HEK293 (cell line): ENCODE data around the gene CBX2.
A peak's percentile ranks its signal among the peaks of the same experiment; 100 is the strongest.

Experiments used
- AEBP2 ChIP-seq: fragments of 450-650 bp; formaldehyde crosslinking; IDR thresholded peaks from 2 replicates; pipeline ENCODE4 v1.5.1; 2016; ENCODE audit warnings: missing biosample characterization, missing genetic modification characterization, borderline replicate concordance
- ELK4 ChIP-seq: IDR thresholded peaks from 2 replicates; pipeline ENCODE4 v1.6.1; 2011; ENCODE audit warnings: mild to moderate bottlenecking, low read depth, low read length, borderline replicate concordance
- HOXC10 ChIP-seq: sonication (generic); formaldehyde crosslinking; IDR thresholded peaks from 2 replicates; pipeline ENCODE4 v1.8.1; 2023; ENCODE audit warnings: mild to moderate bottlenecking, missing genetic modification reagents
- KLF10 ChIP-seq: fragments of 450-650 bp; IDR thresholded peaks from 2 replicates; pipeline ENCODE4 v1.5.1; 2018; ENCODE audit warnings: missing biosample characterization, mild to moderate bottlenecking, missing genetic modification characterization
- KLF7 ChIP-seq: fragments of 450-650 bp; formaldehyde crosslinking; IDR thresholded peaks from 2 replicates; pipeline ENCODE4 v1.5.1; 2016; ENCODE audit warnings: missing biosample characterization, missing genetic modification characterization, borderline replicate concordance
- KLF8 ChIP-seq: fragments of 450-650 bp; formaldehyde crosslinking; IDR thresholded peaks from 2 replicates; pipeline ENCODE4 v1.5.1; 2016; ENCODE audit warnings: missing biosample characterization, missing genetic modification characterization
- MYNN ChIP-seq: fragments of 450-650 bp; formaldehyde crosslinking; IDR thresholded peaks from 2 replicates; pipeline ENCODE4 v1.5.1; 2016; ENCODE audit warnings: missing biosample characterization, missing genetic modification characterization, borderline replicate concordance
- RBAK ChIP-seq: fragments of 450-650 bp; formaldehyde crosslinking; IDR thresholded peaks from 2 replicates; pipeline ENCODE4 v1.5.1; 2016; ENCODE audit warnings: missing biosample characterization, missing genetic modification characterization
- SETDB1 ChIP-seq: IDR thresholded peaks from one replicate; pipeline ENCODE4 v1.6.1; 2017; ENCODE audit warnings: mild to moderate bottlenecking, low read length, moderate library complexity, mixed read lengths; ENCODE audit not compliant: insufficient read length
- ZBTB20 ChIP-seq: fragments of 450-650 bp; formaldehyde crosslinking; IDR thresholded peaks from 2 replicates; pipeline ENCODE4 v1.5.1; 2016; ENCODE audit warnings: missing biosample characterization, missing genetic modification characterization
- ZBTB44 ChIP-seq: fragments of 450-650 bp; IDR thresholded peaks from 2 replicates; pipeline ENCODE4 v1.5.1; 2018; ENCODE audit warnings: missing biosample characterization, mild to moderate bottlenecking, missing genetic modification characterization
- ZBTB48 ChIP-seq: fragments of 450-650 bp; formaldehyde crosslinking; IDR thresholded peaks from 2 replicates; pipeline ENCODE4 v1.5.1; 2016; ENCODE audit warnings: missing biosample characterization, missing genetic modification characterization
- ZEB2 ChIP-seq: fragments of 450-650 bp; formaldehyde crosslinking; IDR thresholded peaks from 2 replicates; pipeline ENCODE4 v1.5.1; 2016; ENCODE audit warnings: missing biosample characterization, missing genetic modification characterization
- ZFP41 ChIP-seq: fragments of 450-650 bp; formaldehyde crosslinking; IDR thresholded peaks from 2 replicates; pipeline ENCODE4 v1.5.1; 2016; ENCODE audit warnings: missing biosample characterization, missing genetic modification characterization, borderline replicate concordance
- ZNF10 ChIP-seq: fragments of 450-650 bp; formaldehyde crosslinking; IDR thresholded peaks from 2 replicates; pipeline ENCODE4 v1.5.1; 2017; ENCODE audit warnings: missing biosample characterization, missing genetic modification characterization
- ZNF155 ChIP-seq: fragments of 450-650 bp; formaldehyde crosslinking; IDR thresholded peaks from 2 replicates; pipeline ENCODE4 v1.5.1; 2016; ENCODE audit warnings: missing biosample characterization, missing genetic modification characterization
- ZNF169 ChIP-seq: fragments of 450-650 bp; formaldehyde crosslinking; IDR thresholded peaks from 2 replicates; pipeline ENCODE4 v1.5.1; 2016; ENCODE audit warnings: missing biosample characterization, missing genetic modification characterization
- ZNF184 ChIP-seq: fragments of 450-650 bp; IDR thresholded peaks from 2 replicates; pipeline ENCODE4 v1.5.1; 2018; ENCODE audit warnings: missing biosample characterization, mild to moderate bottlenecking, missing genetic modification characterization
- ZNF19 ChIP-seq: fragments of 450-650 bp; formaldehyde crosslinking; IDR thresholded peaks from 2 replicates; pipeline ENCODE4; 2016; ENCODE audit warnings: missing biosample characterization, missing genetic modification characterization, low read depth
- ZNF324 ChIP-seq: fragments of 450-650 bp; formaldehyde crosslinking; IDR thresholded peaks from 2 replicates; pipeline ENCODE4 v1.5.1; 2016; ENCODE audit warnings: missing biosample characterization, missing genetic modification characterization
- ZNF341 ChIP-seq: fragments of 450-650 bp; formaldehyde crosslinking; IDR thresholded peaks from 2 replicates; pipeline ENCODE4; 2016; ENCODE audit warnings: low read depth, missing biosample characterization, missing genetic modification characterization
- ZNF391 ChIP-seq: fragments of 450-650 bp; formaldehyde crosslinking; IDR thresholded peaks from 2 replicates; pipeline ENCODE4 v1.5.1; 2016; ENCODE audit warnings: low read depth, missing biosample characterization, missing genetic modification characterization, borderline replicate concordance
- ZNF501 ChIP-seq: fragments of 450-650 bp; formaldehyde crosslinking; IDR thresholded peaks from 2 replicates; pipeline ENCODE4 v1.5.1; 2016; ENCODE audit warnings: missing biosample characterization, missing genetic modification characterization
- ZNF514 ChIP-seq: fragments of 450-650 bp; formaldehyde crosslinking; IDR thresholded peaks from 2 replicates; pipeline ENCODE4 v1.5.1; 2016; ENCODE audit warnings: missing biosample characterization, missing genetic modification characterization
- ZNF521 ChIP-seq: fragments of 450-650 bp; formaldehyde crosslinking; IDR thresholded peaks from 2 replicates; pipeline ENCODE4 v1.5.1; 2017; ENCODE audit warnings: missing biosample characterization, mild to moderate bottlenecking, missing genetic modification characterization
- ZNF529 ChIP-seq: fragments of 450-650 bp; formaldehyde crosslinking; IDR thresholded peaks from 2 replicates; pipeline ENCODE4 v1.5.1; 2017; ENCODE audit warnings: missing genetic modification characterization, missing biosample characterization; ENCODE audit not compliant: insufficient replicate concordance
- ZNF548 ChIP-seq: fragments of 450-650 bp; formaldehyde crosslinking; IDR thresholded peaks from 2 replicates; pipeline ENCODE4 v1.5.1; 2016; ENCODE audit warnings: missing biosample characterization, missing genetic modification characterization
- ZNF555 ChIP-seq: fragments of 450-650 bp; formaldehyde crosslinking; conservative IDR thresholded peaks from 2 replicates; pipeline ENCODE4 v1.5.1; 2017; ENCODE audit warnings: missing biosample characterization, mild to moderate bottlenecking, missing genetic modification characterization, inconsistent platforms
- ZNF558 ChIP-seq: fragments of 450-650 bp; formaldehyde crosslinking; IDR thresholded peaks from 2 replicates; pipeline ENCODE4 v1.5.1; 2016; ENCODE audit warnings: missing biosample characterization, missing genetic modification characterization
- ZNF596 ChIP-seq: fragments of 450-650 bp; IDR thresholded peaks from 2 replicates; pipeline ENCODE4 v1.5.0; 2018; ENCODE audit warnings: missing biosample characterization, mild to moderate bottlenecking, missing genetic modification characterization, moderate library complexity
- ZNF658 ChIP-seq: fragments of 450-650 bp; formaldehyde crosslinking; IDR thresholded peaks from 2 replicates; pipeline ENCODE4; 2016; ENCODE audit warnings: missing biosample characterization, missing genetic modification characterization
- ZNF707 ChIP-seq: fragments of 450-650 bp; formaldehyde crosslinking; IDR thresholded peaks from 2 replicates; pipeline ENCODE4 v1.5.1; 2016; ENCODE audit warnings: missing biosample characterization, missing genetic modification characterization
- ZNF76 ChIP-seq: fragments of 450-650 bp; formaldehyde crosslinking; IDR thresholded peaks from 2 replicates; pipeline ENCODE4; 2016; ENCODE audit warnings: low read depth, missing biosample characterization, missing genetic modification characterization, borderline replicate concordance
- ZNF830 ChIP-seq: fragments of 450-650 bp; IDR thresholded peaks from 2 replicates; pipeline ENCODE4 v1.5.0; 2018; ENCODE audit warnings: missing biosample characterization, missing genetic modification characterization, low read depth, mild to moderate bottlenecking, moderate library complexity
- ZNF837 ChIP-seq: fragments of 450-650 bp; formaldehyde crosslinking; IDR thresholded peaks from 2 replicates; pipeline ENCODE4 v1.5.1; 2016; ENCODE audit warnings: missing biosample characterization, missing genetic modification characterization
- ZSCAN30 ChIP-seq: fragments of 450-650 bp; IDR thresholded peaks from 2 replicates; pipeline ENCODE4 v1.5.1; 2018; ENCODE audit warnings: missing biosample characterization, mild to moderate bottlenecking, missing genetic modification characterization, moderate library complexity

The CBX2 gene

DNA sequence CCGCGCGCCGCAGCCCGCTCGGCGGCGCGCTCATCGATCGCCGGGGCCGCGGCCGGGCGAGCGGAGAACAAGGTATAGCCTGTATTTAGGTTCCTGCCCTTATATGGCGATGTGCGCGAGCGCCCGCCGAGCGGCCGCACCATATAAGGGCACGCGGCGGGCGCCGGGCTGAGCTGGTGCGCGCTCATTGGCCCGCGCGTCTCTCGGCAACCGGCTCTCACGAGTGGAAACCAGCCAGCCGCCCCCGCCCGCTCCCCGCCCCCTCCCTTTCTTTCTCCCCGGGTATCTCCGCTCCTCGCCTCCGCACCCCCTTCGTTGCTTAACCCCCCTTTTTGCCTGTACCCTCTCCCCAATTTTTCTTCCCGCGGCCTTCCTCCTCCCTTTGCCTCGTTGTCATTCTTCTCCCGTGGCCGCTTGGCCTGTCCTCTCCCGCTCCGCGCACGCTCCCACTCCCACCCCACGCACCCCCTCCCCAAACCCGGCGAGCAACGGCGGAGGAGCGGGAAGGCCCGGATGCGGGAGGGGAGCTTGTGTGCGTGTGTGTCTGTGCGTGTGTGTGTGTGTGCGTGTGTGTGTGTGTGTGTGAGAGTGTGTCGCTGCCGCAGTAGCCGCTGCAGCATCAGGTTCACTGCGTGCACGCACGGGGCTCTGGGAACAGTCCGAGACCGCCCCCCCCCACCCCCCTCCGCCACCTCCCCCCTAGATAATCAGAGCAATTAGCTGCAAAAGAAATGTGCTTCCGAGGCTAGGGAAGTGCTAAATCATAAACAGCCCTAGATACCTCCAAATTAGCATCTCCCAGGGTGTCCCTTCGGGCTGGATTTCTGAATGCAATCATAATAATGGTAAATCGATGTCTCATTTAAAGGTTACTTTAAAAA, 32.4 kb downstream of the CBX2 start (continued):
- no peak for TF ChIP-seq SETDB1
- TF ChIP-seq ZNF10 (tag by site-specific recombination): no peak
- no peak for TF ChIP-seq ZNF707 (tag by site-specific recombination)
- no peak for TF ChIP-seq HOXC10
- no peak for TF ChIP-seq ZNF184 (tag by site-specific recombination)
- TF ChIP-seq ZSCAN30 (tag by site-specific recombination): no peak
- TF ChIP-seq ZNF548 (tag by site-specific recombination): no peak
- TF ChIP-seq ELK4: no peak
- TF ChIP-seq ZBTB48 (tag by site-specific recombination): no peak
- 0 out of 2 replicates have a peak, but pooled peaks have one; percentile 69 for TF ChIP-seq ZNF324
- TF ChIP-seq ZNF830: no peak
- no peak for TF ChIP-seq AEBP2 (tag by site-specific recombination)
- TF ChIP-seq ZNF19: no peak
- peak; percentile 86 for TF ChIP-seq ZNF391 (tag by site-specific recombination)
- no peak for TF ChIP-seq ZNF169
- no peak for TF ChIP-seq ZNF521 (tag by site-specific recombination)
- no peak for TF ChIP-seq ZBTB44 (tag by site-specific recombination)
- no peak for TF ChIP-seq ZFP41 (tag by site-specific recombination)
- no peak for TF ChIP-seq KLF10 (tag by site-specific recombination)
- no peak for TF ChIP-seq MYNN (tag by site-specific recombination)
- TF ChIP-seq ZNF555: no peak
- TF ChIP-seq ZNF514: no peak
- no peak for TF ChIP-seq ZNF596 (tag by site-specific recombination)
- TF ChIP-seq ZNF658 (tag by site-specific recombination): no peak
- TF ChIP-seq ZNF76 (tag by site-specific recombination): peak; percentile 79
- TF ChIP-seq ZNF558 (tag by site-specific recombination): no peak
- TF ChIP-seq KLF8: 0 out of 2 replicates have a peak, but pooled peaks have one; percentile 58
- no peak; the same call in 1 of the 2 replicates for TF ChIP-seq ZNF837 (tag by site-specific recombination)
- TF ChIP-seq ZNF501 (tag by site-specific recombination): no peak
- TF ChIP-seq KLF7: peak; percentile 64
- TF ChIP-seq ZNF341 (tag by site-specific recombination): no peak
- peak; percentile 58 for TF ChIP-seq ZEB2 (tag by site-specific recombination)
- no peak for TF ChIP-seq ZNF529 (tag by site-specific recombination)
- no peak for TF ChIP-seq ZNF155 (tag by site-specific recombination)
- no peak for TF ChIP-seq RBAK (tag by site-specific recombination)
- TF ChIP-seq ZBTB20: no peak; the same call in none of the 2 replicates
